ENCODE data around the gene BRD9. TPM values are rescaled to one million over a fixed set of nuclear protein-coding genes. Genes with fewer than 3 reads are reported as not detected.

The BRD9 gene
- total RNA-seq, 4 donors from 2014 or later = 35.8 to 55.3 (median 49.0) TPM

DNA sequence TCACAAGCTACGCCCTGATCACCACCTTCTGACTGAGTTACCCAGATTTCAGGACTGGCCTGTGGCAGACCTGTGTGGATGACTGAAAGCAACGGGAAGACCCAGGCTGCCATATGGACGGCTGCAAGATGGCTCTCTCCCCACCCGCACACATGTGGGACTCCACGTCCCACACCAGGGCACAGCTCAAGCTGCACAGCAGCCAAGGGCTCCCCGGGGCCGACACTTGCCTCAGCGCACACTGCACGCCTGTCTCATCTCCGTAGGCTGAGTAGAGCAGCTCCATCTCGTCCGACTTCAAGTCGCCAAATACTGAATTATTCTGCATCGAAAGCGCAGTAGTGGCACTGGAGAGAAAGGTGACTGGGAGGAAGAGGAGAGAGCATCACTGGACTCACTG is 14.5 kb downstream of the BRD9 start:
- peaks cover 2 to 79% (median 27%) of the 10 kb centered on the region in 3 donors for H3K36me3 ChIP-seq

DNA sequence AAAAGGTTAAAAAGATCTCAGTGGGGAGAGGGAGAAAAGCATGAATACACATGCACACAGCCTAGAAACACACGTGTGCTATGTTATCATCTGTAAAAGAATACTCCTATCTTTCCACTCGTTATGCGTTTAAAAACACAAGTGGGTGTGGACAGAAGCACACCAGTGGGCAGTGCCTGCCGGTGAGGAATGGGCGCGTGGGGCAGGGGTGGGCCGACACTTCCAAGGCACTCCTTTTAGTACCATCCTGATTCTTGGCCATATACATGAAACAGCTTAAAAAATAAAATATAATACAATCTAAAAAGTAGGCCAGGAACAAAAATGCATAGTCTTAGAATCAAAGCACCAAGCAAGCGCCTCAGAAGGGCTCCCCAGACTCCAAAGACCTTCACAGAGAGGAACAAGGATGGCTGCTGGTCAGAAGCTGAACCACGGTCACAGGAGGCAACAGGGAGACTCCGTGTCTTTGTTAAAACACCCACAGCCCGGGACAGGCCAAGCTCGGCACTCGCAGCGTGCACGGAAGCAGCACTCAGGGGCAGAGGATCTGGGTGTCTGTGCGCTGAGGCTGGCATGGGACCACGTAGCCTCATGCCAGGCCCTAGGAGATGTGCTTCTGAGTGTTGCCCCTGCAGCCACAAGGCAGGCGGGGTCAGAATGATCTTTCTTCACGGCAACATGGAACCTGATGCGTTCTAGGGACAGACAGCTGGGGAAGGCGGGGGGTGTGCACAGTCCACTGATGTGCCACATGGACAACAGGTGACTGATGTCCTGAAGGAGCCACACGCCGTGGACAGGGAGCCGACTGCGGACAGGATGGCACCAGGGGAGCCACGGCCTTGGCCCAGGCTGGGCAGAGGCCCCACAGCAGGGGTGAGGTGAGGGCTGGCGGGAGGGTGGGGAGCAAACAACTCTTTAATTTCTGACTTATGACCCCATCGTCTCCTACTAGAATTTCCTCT is 15.9 kb downstream of the BRD9 start:
- H3K9me3 ChIP-seq = no peaks in the 10 kb centered on the region
- TF ChIP-seq EP300 (IDR thresholded peaks at IDR 0.05) (no peak), POLR2A (IDR thresholded peaks at IDR 0.05) (no peak)
- TF ChIP-seq, protein P1, sequence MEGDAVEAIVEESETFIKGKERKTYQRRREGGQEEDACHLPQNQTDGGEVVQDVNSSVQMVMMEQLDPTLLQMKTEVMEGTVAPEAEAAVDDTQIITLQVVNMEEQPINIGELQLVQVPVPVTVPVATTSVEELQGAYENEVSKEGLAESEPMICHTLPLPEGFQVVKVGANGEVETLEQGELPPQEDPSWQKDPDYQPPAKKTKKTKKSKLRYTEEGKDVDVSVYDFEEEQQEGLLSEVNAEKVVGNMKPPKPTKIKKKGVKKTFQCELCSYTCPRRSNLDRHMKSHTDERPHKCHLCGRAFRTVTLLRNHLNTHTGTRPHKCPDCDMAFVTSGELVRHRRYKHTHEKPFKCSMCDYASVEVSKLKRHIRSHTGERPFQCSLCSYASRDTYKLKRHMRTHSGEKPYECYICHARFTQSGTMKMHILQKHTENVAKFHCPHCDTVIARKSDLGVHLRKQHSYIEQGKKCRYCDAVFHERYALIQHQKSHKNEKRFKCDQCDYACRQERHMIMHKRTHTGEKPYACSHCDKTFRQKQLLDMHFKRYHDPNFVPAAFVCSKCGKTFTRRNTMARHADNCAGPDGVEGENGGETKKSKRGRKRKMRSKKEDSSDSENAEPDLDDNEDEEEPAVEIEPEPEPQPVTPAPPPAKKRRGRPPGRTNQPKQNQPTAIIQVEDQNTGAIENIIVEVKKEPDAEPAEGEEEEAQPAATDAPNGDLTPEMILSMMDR (IDR thresholded peaks at IDR 0.05) = no peak
- H3K27me3 ChIP-seq = no peaks in the 10 kb centered on the region
- WGBS, 2 donors = 89 to 93% methylated on average over 22 to 27 of the region's 28 CpGs
- H3K27ac ChIP-seq = no peak overlapping the region
- H3K4me3 ChIP-seq = no peak overlapping the region
- H3K36me3 ChIP-seq = peaks cover 2 to 79% (median 29%) of the 10 kb centered on the region in 3 donors
- H3K4me1 ChIP-seq = no peaks in the 10 kb centered on the region
- no peak for DNase-seq (ENCODE audit: low spot score in 2 of 2)

More for the DNA sequence above, 14.5 kb downstream of the BRD9 start:
- TF ChIP-seq, protein P1 (IDR thresholded peaks at IDR 0.05) = no peak
- TF ChIP-seq EP300 (IDR thresholded peaks at IDR 0.05) (no peak), POLR2A (IDR thresholded peaks at IDR 0.05) (no peak)
- no peak for DNase-seq (ENCODE audit: low spot score in 2 of 2)
- no peaks in the 10 kb centered on the region for H3K9me3 ChIP-seq
- no peak overlapping the region for H3K4me3 ChIP-seq
- H3K27me3 ChIP-seq = no peaks in the 10 kb centered on the region
- no peaks in the 10 kb centered on the region for H3K4me1 ChIP-seq
- 91 to 95% methylated on average over 11 to 14 of the region's 15 CpGs for WGBS, 2 donors
- no peak overlapping the region for H3K27ac ChIP-seq

DNA sequence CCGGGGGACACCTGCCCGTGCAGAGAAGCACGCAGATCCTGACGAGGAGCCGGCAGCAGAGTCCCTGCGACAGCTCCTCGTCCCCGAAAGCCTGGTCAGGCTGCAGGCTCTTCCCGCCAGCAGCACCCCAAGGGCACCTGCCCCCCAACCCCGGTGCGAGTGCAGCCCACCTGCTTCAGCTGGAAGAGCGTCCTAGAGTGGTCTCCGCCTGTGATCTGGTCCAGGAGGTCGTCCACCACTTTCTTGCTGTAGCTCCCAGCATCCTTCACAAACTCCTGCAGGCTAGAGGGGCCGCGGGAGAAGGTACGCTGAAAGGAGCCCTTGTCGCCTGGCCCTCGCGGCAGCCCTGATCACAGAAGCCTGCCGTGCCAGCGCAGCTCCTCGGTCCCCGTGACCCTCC is 16.7 kb downstream of the BRD9 start:
- H3K4me3 ChIP-seq = no peak overlapping the region
- H3K4me1 ChIP-seq = no peaks in the 10 kb centered on the region
- H3K27ac ChIP-seq = no peak overlapping the region
- DNase-seq (ENCODE audit: low spot score in 2 of 2) = no peak
- no peaks in the 10 kb centered on the region for H3K9me3 ChIP-seq
- H3K36me3 ChIP-seq = peaks cover 2 to 79% (median 29%) of the 10 kb centered on the region in 3 donors
- TF ChIP-seq, protein P1 (IDR thresholded peaks at IDR 0.05) = no peak
- TF ChIP-seq POLR2A (IDR thresholded peaks at IDR 0.05) (no peak), EP300 (IDR thresholded peaks at IDR 0.05) (no peak)
- no peaks in the 10 kb centered on the region for H3K27me3 ChIP-seq
- 93 to 95% methylated on average over 23 to 24 of the region's 24 CpGs for WGBS, 2 donors

DNA sequence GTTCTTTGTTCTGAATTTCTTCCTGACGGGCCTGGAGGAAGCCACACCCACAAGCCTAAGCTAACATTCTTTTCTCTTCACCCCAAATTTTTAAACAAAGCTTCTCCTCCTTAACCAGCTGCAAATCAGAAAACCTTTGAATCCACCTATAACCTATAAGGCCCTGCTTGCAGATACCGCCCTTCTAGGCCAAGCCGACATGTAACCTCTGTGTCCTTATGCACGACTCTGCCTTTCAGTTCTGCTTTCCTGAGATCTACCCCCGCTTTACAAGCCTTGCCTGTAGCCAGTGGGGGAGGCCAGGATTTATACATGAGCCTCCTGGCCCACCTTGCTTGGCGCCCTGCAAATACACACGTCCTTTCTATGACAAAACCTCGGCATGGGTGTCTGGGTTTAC is 19.3 kb downstream of the BRD9 start:
- no peaks in the 10 kb centered on the region for H3K4me1 ChIP-seq
- TF ChIP-seq POLR2A (IDR thresholded peaks at IDR 0.05) (no peak), EP300 (IDR thresholded peaks at IDR 0.05) (no peak)
- TF ChIP-seq, protein P1 (IDR thresholded peaks at IDR 0.05) = no peak
- no peaks in the 10 kb centered on the region for H3K27me3 ChIP-seq
- WGBS, 2 donors = 79 to 83% methylated on average over 8 of the region's 8 CpGs
- no peak for DNase-seq (ENCODE audit: low spot score in 2 of 2)
- H3K4me3 ChIP-seq = no peak overlapping the region
- H3K27ac ChIP-seq = no peak overlapping the region
- H3K36me3 ChIP-seq = peaks cover 2 to 99% (median 41%) of the 10 kb centered on the region in 3 donors
- H3K9me3 ChIP-seq = no peaks in the 10 kb centered on the region

DNA sequence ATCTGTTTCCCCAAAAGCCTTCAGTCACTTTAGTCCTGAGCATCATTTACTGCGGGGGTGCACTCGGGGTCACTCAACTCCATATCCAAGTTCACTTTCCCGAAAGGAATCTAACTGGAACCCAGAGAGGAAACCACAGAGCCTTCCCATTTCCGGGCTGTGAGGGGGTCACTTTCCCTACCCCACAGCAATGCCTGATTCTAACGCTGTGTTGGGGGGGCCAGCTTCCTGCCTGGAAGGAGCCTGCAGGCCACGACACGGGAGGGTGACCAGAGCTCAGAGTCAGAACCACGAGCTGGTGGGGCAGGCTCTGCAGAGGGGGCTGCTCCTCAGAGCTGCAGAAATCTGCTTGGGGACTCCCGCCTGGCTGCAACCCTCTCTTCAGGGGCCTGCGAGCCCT is 20.3 kb downstream of the BRD9 start:
- DNase-seq (ENCODE audit: low spot score in 2 of 2) = no peak
- Histone ChIP-seq H3K36me3 (peaks cover 2 to 99% (median 38%) of the 10 kb centered on the region in 3 donors), H3K27ac (no peak overlapping the region), H3K27me3 (no peaks in the 10 kb centered on the region), H3K4me3 (no peak overlapping the region), H3K4me1 (no peaks in the 10 kb centered on the region), H3K9me3 (no peaks in the 10 kb centered on the region)
- 80 to 84% methylated on average over 10 of the region's 10 CpGs for WGBS, 2 donors
- TF ChIP-seq POLR2A (IDR thresholded peaks at IDR 0.05) (no peak), EP300 (IDR thresholded peaks at IDR 0.05) (no peak)
- TF ChIP-seq, protein P1 (IDR thresholded peaks at IDR 0.05) = no peak

Measured in tibial nerve (tissue), 4 donors.